ENCODE results near the gene USP21.

The USP21 gene

DNA sequence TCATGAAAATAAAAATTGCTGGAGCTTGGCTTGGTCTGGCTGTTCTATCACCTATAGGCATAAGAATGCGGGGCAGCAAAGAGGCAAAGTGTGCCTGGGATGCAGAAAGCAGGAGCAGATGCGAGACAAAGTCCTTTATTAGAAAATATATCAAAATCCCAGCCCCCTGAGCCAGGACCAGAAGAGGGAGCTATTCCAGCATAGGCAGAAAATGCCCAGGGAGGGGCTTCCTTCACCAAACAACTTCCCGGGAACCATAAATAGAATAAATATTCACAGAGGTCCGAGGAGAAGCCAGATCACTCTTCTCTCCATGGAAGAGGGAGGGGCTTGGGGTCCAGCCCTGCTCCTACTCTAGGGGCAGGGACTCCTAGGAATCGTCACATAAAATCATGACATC lies 11.9 kb downstream of the USP21 start:
- DNase-seq (ENCODE audit: low spot score): no peak

DNA sequence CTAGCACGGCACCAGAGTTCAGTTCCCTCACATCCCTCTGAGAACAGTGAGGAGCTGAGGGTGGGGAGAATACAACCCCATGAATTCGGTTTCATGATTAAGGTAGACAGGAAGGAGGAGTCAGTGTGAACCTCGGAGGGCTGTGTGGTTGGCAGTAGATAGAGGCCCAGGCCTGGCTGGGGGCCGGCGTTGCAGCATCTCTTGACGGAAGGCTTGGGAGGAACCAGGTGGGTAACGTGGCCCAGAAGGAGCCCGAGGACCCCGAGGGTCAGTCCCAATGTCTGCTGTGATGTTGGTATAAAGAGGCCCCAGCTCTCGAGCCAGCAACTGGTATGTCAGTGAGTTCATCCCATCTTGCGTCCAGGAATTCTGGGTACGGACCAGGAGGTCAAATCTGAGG lies 12.4 kb downstream of the USP21 start:
- no peak for DNase-seq (ENCODE audit: low spot score)

DNA sequence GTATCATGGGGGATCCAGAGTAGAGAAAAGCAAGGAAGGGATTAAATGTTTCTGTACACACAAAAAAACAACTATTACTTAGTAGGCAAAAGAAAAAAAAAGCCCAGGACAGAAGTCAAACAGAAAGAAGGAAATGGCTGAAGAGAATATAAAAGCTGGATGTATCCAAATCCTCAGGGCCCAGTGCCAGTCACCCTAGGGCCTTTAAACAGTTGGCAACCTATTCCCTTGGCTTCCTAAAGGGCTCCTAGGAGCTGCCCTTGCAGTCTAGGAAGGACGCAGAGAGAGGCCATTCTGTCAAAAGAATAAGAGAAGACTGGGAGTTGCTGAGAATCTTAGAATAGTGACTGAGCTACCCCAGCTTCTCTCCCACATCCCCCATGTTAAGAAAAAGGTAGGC lies 13.0 kb downstream of the USP21 start:
- DNase-seq (ENCODE audit: low spot score): no peak

DNA sequence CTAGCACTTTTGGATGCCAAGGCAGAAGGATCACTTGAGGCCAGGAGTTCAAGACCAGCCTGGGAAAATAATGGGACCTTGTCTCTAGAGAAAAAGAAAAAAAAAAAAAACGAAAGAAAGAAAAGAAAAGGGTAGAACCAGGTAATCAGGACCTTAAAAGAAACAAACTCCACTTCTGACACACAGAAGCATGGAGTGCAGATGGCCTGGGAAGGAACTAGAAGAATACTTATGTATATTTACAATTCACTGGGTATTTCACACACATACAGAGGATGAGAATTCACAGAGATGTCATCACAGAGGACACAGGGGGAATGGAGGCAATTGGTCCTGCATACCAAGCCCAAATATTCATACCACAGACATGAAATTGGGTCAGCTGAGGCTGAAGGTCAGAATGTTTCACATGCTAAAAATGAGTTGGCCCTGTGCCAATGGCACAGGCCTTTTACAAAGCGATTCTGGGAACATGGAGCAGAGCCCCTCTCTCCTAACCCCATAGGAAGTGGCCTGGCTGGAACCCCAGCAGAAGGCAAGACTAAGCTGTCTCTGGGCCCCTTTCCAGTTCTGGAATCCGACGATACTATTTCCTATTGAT lies 13.6 kb downstream of the USP21 start:
- DNase-seq (ENCODE audit: low spot score): no peak

DNA sequence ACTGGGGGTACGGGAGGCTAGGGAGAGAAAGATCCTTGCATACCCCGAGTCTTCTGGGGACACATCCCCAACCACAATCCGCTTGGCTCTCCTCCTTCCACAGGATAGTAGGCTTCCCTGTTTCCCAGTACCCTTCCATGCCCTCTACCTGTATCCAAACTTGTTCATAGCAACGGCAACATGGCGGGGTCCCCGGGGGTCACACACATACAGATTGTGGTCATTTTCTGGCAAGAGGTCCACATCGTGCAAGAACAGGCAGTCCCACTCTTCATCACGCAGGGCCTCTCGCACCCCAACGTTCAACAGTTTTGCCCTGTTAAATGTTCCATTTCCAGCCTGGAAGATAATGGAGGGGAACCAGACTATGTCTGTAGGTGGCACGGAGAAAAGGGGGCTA lies 14.4 kb downstream of the USP21 start:
- DNase-seq (ENCODE audit: low spot score): no peak

DNA sequence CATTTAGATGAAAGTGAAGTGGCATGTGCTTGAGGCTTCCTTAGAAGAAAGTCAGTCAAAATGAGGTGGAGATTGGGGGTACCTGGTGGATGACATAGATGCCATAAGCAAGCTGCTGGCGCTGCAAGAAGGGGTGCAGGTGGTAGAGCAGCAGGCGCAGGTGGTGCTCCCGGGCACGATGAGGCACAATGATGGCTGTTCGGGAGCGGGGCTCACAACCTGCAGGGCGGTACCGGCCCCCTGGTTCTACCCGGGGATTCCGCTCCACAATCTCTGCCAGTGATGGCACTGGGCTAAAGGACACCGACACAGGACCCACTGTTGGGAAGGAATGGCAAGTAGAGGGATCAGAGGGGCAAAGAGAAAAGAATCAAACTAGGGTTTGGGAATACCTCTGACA lies 15.6 kb downstream of the USP21 start:
- DNase-seq (ENCODE audit: low spot score): no peak

DNA sequence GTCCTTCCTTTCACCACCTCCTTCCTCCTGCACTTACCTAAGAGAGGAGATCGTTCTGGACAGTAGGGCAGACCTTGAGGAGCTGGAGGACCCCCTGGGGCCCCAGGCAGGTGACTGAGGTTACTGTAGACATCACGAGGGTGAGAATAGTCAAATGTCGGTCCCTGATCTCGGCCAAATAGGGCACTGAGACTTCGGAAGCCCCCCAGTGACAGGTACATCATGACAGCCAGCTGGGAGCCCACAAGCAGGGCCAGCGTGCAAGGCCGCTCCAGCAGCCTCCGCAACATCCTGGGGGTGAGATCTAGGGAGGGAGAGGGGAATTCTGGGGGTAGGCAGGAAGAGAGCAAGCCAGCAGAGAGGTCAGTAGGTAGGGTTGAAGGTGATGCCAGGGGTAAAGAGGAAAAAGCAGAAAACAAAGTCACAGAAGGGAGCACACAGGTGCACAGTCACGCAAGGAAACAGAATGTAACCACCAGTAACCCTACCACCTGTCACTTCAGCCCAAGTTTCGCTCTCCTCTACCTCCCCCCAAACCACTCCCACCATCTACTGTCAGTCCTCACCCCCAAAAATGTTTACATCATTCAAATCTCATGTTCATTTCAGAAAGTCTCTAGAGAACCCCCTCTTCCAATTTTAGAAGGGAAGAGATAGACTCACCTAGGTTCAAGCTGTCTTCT lies 16.6 kb downstream of the USP21 start:
- no peak for DNase-seq (ENCODE audit: low spot score)

DNA sequence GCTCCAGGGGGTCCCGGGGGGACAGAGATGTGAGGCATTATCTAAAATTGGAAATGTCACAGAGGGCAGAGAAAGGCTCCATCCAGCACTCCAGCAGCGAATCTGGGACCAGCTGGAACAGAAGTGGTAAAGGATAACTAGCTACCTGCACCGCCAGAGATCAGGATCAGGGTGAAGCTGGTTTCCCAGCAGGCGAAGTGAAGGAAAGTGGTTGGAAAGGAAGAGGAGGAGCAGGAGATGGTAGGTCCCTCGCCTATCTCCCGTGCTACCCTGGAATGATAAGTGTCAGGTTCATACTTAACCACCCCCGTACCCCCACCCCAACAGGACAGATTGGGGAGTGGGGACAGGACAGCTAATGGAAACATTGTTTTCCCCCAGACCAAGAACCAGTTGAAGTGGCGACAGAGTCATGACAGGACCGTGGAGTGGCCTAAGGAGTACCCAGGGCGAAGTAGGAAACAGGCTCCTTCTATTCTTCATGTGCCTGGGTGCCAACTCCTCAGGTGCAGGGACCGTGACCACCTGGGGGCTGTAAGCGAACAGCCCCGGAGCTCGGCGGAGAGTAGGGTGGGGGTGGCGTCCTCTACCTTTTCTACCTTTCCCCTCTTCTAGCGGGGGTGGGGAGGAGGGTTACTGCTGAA lies 17.3 kb downstream of the USP21 start:
- no peak for DNase-seq (ENCODE audit: low spot score)

DNA sequence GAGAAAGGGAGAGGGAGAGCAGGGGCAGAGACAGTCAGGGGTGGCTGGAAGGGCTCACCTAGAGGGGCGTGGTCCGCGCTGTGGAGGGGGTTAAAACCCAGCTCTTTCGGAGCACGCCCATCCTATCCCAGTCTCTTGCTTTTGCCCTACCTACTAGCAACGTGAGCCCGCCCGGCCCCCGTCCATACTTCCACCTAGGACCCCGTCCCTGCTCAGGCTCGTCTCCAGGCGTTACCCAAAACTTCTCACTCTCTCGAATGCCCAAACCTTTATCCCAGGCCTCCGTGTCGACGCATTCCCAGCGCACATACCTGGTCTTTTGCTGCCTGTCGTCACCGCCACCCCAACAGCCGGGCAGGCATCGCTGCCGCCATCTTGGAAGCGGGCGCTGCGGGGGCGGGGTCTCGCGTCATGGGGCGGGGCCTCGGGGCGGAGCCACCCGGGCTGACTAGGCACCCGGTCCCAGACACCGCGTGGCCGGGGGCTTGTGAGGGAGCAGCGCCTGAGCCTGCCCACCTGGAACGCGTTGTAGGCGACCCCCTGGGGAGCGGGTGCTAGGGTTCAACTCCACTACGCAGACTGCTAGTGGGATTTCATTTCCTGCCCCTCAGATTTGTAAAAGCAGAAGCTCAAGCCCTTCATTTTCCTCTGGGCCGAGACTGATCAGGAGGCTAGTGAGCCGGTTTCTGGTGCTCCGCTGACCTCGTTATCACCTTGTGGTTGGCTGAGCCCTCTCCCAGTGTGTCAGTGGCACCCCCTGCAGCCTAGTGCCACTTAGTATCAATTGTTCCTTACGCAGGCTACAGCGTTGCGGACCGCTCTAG lies 18.0 kb downstream of the USP21 start, which contains the start of gene B4GALT3:
B4GALT3 (minus strand) TSS at position 396 of the 824 bp plus-strand sequence. CDS start 1,447 bp downstream, outside the sequence.
- DNase-seq (ENCODE audit: low spot score): peak; percentile 90

DNA sequence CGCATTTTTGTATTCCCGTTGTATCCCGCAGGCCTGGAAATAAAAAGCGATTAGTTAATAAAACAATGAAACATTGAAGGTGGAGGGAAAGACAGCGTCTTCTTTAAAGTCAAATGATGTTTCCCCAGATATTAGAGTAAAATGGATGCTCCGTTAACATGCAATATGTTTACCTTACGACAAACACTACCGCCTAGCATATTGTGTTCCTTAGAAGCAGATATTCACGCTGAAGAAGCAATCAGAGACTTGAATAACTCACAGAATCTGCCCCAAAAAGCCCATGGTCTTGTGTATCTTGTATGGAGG lies 18.6 kb downstream of the USP21 start:
- no peak for DNase-seq (ENCODE audit: low spot score)

DNA sequence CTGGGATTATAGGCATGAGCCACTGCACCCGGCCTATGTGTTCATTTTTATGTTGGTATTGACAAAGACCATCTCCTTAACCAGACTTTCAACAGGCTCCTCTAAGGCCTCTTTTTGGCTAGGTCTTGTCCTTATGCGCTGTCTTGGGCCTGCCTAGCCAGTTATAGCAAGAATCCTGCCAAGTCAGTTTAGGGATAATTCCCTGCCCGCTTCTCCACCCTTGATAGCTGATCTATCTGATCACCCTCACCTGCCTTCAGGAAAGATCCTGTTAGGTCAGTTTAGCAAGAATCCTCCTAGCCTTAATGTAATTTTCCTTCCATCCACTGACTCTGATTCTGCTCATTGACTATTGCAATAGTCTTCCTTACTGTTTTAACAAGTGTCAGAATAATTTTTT lies 20.4 kb downstream of the USP21 start:
- no peak for DNase-seq (ENCODE audit: low spot score)

DNA sequence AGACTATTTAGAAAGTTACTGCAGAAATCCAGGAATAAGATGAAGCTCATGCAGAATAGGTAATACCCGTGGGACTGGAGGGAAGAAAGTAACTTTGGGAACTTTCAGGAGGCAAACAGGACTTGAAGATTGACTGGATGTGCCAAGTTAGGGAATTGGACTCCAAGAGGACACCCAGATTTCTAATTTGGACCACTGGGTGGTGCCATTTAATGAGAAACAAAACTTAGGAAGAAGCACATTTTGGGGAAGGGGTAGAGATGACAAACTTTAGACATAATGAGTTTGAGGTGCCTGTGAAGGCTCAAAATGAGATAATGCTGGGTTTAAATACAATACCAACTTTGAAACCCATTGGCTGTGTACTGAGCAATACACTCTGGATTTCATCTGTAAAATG lies 21.3 kb downstream of the USP21 start:
- no peak for DNase-seq (ENCODE audit: low spot score)

DNA sequence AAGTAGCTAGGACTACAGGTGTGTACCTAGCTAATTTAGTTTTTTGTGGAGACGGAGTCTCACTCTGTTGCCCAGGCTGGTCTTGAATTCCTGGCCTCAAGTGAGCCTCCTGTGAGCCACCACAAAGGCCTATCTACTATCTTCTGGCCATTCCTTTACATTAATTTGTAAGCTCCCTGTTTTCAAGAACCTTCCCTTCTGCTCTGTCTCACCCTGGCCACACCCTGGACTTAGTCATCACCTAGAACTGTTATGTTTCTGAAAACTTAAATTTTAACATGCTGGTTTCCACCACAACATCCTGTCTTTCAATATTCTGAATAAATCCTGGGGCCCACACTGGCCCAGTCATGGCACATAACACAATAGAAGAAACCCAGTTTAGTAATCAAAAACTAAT lies 22.9 kb downstream of the USP21 start:
- DNase-seq (ENCODE audit: low spot score): no peak

DNA sequence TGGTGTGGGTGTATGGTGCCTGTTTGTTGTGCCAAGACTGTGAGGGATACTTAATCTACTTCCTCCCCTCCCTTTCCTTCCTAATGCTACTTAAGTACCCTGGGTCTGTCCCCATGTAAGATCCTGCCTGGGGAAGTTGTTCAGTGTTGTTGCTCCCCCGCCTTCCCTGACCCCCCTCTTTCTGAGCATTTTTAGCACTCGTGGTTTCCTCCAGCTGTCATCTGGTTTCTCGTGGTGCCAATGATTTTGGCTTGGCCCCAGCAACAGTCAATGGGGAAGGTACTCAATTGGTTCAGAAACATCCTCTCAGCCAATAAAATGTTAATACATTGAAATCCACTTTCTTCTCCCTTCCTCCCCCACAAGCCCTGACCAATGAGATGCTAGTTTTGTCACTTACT lies 26.0 kb downstream of the USP21 start:
- DNase-seq (ENCODE audit: low spot score): peak; percentile 88

DNA sequence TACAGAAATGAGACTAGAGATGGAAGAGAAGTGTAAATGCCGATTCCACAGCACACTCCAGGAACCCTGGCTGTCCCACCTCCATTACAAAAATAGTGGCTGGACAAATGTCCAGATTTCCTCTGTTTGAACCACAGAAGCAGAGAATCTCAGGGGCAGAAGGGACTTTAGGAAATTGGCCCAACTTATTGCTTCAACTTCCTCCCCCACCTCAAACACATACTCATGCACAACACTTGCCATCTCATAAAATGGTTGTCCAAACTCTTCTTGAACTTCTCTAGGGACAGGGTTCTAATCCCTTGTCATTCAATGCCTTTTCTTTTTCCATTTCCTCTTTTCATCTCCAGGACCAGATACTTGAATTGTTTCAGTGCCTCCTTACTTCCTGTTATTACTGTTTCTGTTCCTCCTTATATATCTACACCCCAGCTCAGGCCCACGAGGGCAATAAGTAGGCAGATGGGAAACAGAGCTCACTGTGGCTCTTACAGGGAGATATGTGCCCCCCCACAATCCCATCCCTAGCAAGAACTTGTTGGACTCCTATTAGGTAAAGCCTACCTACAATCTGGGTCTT lies 26.5 kb downstream of the USP21 start:
- peak; percentile 61 for DNase-seq (ENCODE audit: low spot score)

DNA sequence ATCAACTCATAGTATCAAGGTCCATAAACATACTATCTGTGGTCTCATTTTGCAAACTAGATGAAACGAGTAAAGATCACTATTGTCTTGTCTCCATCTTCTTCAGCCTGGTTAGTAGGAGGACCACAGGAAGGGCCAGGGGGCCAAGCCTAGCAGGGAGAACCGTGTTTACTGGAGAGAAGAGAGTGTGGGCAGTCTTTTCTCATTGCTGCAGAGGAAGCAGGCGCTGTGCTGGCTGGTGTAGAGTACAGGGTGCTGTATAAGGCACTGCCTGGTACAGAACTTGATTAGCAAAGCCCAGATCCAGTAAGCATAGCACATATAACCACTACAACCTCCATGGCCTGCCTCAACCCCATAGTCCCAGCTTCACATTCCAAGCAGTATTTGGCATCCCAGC lies 28.0 kb downstream of the USP21 start:
- no peak for DNase-seq (ENCODE audit: low spot score)

DNA sequence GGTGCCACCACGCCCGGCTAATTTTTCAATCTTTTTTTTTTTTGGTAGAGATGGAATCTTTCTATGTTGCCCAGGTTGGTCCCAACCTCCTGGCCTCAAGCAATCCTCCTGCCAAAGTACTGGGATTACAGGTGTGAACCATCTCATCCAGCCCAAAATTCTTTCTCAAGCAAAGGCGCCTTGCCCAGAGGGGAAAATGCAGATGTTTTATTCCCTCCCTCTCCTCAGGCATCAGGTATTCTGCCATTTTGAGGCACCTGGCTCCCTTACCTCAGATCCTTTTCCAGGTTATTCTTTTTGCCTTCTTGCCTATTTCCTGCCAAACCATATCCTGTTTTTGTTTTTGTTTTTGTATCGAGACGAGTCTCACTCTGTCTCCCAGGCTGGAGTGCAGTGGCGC lies 29.1 kb downstream of the USP21 start:
- DNase-seq (ENCODE audit: low spot score): no peak

DNA sequence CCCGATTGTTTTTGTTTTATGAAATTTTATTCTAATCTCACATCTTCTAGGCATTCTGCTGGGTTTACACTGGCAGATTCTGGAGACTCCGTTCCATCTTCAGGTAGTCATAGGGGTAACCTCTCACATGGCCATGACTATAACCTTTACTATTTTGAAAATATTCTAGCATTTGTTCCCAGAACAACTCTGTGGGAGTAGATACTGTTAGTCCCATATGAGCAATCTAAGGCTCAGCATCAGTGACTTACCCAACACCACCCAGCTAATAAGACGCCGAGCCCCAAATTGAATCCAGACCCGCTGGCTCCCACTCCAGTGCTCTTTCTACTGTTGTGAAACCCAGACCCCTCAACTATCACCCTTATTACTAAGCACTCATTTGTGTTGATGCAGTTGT lies 29.7 kb downstream of the USP21 start:
- no peak for DNase-seq (ENCODE audit: low spot score)

DNA sequence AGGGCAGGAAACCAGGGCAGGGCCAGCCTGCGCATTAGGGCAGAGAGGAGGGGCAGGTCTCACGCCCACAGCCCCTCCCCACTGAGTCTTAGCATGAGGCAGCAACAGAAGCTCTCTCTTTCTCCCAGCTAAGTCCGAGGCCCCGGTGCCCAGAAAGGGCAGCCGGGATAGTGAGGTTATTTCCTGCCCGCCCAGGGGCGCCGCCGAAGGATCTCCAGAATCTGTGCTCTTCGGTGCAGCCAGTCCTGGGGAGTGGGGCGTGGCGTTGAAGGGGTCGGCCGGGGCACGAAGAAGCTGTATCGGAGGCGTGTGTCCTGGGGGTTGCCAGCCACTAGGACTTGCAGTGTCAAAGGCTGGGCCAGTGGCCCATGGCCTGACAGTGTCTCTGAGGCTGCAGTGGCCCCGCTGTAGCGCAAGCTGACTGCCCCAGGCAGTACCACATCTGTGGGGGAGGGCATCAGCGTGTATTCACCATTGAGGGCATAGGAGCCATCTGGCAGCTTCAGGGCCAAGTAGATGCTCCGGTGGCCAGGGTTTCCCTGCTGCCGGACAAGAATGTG lies 31.7 kb downstream of the USP21 start:
- DNase-seq (ENCODE audit: low spot score): no peak

DNA sequence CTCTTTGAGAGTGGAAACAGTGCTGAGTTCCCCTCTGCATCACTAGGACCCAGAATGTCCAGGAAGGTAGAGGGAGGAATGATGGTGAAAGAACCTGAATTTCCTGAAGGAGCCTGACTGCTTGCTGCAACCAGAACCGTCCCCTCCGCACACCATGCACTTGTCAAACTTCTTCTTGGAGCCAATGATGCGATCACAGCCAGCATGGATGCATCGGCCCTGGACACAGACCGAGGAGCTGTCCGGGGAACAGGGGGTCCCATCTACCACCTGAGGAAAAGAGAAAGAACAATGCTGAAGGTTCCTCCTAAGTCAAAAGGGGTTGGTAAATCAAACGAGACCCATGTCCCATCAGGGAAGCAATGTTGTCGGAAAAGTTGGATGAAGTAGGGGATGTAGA lies 32.7 kb downstream of the USP21 start:
- DNase-seq (ENCODE audit: low spot score): no peak

DNA sequence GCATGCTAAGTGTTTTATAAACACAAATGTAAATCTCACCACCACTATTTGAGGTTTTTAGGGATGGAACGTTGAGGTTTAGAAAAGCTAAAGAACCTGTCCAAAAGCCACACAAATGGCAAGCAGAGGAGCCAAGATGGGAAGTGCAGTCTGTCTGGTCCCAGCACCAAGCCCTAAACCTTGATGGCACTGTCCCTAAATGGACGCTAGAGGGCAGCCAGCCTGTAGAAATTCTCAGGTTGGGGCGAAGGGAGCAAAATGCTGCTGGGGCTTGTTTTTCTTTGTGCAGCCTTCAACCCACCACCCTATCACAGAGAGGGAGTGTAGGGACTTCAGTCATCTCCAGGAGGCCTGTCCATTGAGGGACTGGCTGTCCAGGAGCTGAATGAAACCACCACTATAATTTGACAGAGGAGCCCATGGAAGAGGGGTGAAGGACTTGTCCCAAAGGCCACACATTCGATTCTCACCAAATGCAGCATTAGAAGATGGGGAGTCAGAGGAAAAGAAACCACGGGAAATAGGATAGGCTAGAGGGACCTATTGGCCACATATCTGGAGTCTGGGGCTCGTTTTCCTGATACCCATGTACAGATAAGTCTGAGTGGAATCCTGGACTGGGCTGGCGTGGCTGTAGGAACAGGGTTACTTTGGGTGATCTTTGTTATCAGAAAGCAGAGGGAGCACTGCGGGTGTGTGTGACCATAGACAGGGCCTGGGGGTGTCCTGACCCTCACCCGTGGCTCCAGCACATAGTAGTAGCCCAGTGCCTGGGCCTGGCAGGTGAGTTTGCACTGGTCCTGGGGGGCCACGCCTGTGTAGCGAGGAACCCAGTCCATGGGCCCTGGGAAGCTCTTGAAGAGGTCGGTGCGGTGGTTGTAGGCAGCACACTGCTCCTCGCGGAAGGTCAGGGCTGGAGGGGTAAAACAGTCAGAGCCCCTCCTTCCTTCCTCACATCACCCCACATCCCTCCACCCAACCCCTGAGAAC lies 33.5 kb downstream of the USP21 start:
- DNase-seq (ENCODE audit: low spot score): peak; percentile 90
